Lower leg skin (tissue), 3 donors: Measurements from ENCODE around the gene NOX5.

Experiments used
- POLR2A ChIP-seq, 2 donors: fragments of 450-650 bp; IDR thresholded peaks; one replicate each; pipeline ENCODE4 v1.6.1; 2016 to 2017; ENCODE audit warnings: antibody characterized with exemption in 2 of 2, mild to moderate bottlenecking in 1 of 2, moderate library complexity in 1 of 2
- TF ChIP-seq, protein P1 (sequence below), 3 donors: fragments of 450-650 bp; IDR thresholded peaks; one replicate each; pipeline ENCODE4 v1.5.1; 2016; ENCODE audit warnings: antibody characterized with exemption in 3 of 3, mild to moderate bottlenecking in 3 of 3, moderate library complexity in 2 of 3

- TF ChIP-seq, protein P1, sequence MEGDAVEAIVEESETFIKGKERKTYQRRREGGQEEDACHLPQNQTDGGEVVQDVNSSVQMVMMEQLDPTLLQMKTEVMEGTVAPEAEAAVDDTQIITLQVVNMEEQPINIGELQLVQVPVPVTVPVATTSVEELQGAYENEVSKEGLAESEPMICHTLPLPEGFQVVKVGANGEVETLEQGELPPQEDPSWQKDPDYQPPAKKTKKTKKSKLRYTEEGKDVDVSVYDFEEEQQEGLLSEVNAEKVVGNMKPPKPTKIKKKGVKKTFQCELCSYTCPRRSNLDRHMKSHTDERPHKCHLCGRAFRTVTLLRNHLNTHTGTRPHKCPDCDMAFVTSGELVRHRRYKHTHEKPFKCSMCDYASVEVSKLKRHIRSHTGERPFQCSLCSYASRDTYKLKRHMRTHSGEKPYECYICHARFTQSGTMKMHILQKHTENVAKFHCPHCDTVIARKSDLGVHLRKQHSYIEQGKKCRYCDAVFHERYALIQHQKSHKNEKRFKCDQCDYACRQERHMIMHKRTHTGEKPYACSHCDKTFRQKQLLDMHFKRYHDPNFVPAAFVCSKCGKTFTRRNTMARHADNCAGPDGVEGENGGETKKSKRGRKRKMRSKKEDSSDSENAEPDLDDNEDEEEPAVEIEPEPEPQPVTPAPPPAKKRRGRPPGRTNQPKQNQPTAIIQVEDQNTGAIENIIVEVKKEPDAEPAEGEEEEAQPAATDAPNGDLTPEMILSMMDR (IDR thresholded peaks at IDR 0.05) = no peak
- no peak for TF ChIP-seq POLR2A (IDR thresholded peaks at IDR 0.05)
Observed at GRCh38 chr15:69076756-69077155, 62.3 kb downstream of the NOX5 start.
